Measurements from ENCODE around the gene GIPC1.

GIPC1 gene

GRCh38 chr19:14528419-14529253 is 32.7 kb upstream of the GIPC1 start:
- peak overlapping the region; percentile 73 for H3K4me3 ChIP-seq (ENCODE audit: low read depth, low read length)
- DNase-seq (ENCODE audit: low read depth) = peak; percentile 18
- TF ChIP-seq CTCF (conservative IDR thresholded peaks at IDR 0.05; ENCODE audit: low read depth, low read length) = no peak

- DNase-seq (ENCODE audit: low read depth) = no peak
- no peak for TF ChIP-seq CTCF (conservative IDR thresholded peaks at IDR 0.05; ENCODE audit: low read depth, low read length)
- H3K4me3 ChIP-seq (ENCODE audit: low read depth, low read length) = no peak overlapping the region
These were observed 30.5 kb upstream of the GIPC1 start for GRCh38 chr19:14526423-14526822.

- no peak overlapping the region for H3K4me3 ChIP-seq (ENCODE audit: low read depth, low read length)
- no peak for DNase-seq (ENCODE audit: low read depth)
- TF ChIP-seq CTCF (conservative IDR thresholded peaks at IDR 0.05; ENCODE audit: low read depth, low read length) = no peak
These were observed 29.8 kb upstream of the GIPC1 start for GRCh38 chr19:14525729-14526128.

- H3K4me3 ChIP-seq (ENCODE audit: low read depth, low read length) = no peak overlapping the region
- no peak for TF ChIP-seq CTCF (conservative IDR thresholded peaks at IDR 0.05; ENCODE audit: low read depth, low read length)
- no peak for DNase-seq (ENCODE audit: low read depth)
These were observed 24.6 kb upstream of the GIPC1 start for GRCh38 chr19:14520543-14520942.

- no peak overlapping the region for H3K4me3 ChIP-seq (ENCODE audit: low read depth, low read length)
- no peak for DNase-seq (ENCODE audit: low read depth)
- no peak for TF ChIP-seq CTCF (conservative IDR thresholded peaks at IDR 0.05; ENCODE audit: low read depth, low read length)
These were observed 24.0 kb upstream of the GIPC1 start for GRCh38 chr19:14519860-14520407.

- no peak for DNase-seq (ENCODE audit: low read depth)
- H3K4me3 ChIP-seq (ENCODE audit: low read depth, low read length) = no peak overlapping the region
- TF ChIP-seq CTCF (conservative IDR thresholded peaks at IDR 0.05; ENCODE audit: low read depth, low read length) = no peak
These were observed 23.4 kb upstream of the GIPC1 start for GRCh38 chr19:14519245-14519859.

Measured in choroid plexus epithelial cell (primary cell).